ENCODE results near the gene KRTAP3-2. TPM values are rescaled to one million over a fixed set of nuclear protein-coding genes. Genes with fewer than 3 reads are reported as not detected.
"Not testable (repeated sequence)": the region's sequence is repeated elsewhere in the genome, so short reads cannot be mapped to it uniquely, and the experiment has no call there.

KRTAP3-2 gene
- not detected in 3 replicates for total RNA-seq
- long read RNA-seq = 0 reads

GRCh38 chr17:40999563-40999962 lies at the start of gene KRTAP3-2:
TSS of gene KRTAP3-2 (minus strand) at chr17:40999906. CDS start at chr17:40999853, 53 bp downstream.
- H3K36me3 Mint-ChIP-seq (ENCODE audit: low read depth); H3K4me1 Mint-ChIP-seq (ENCODE audit: low read depth); H3K27ac Mint-ChIP-seq (ENCODE audit: unreplicated experiment); H3K27me3 Mint-ChIP-seq (ENCODE audit: low read depth); H3K9me3 Mint-ChIP-seq (ENCODE audit: low read depth); H3K4me3 Mint-ChIP-seq (ENCODE audit: unreplicated experiment); DNase-seq (ENCODE audit: low spot score): not testable (repeated sequence)

- peaks cover 6% of the 10 kb centered on the region for H3K9me3 Mint-ChIP-seq (ENCODE audit: low read depth)
- no peak for TF ChIP-seq CTCF (IDR thresholded peaks at IDR 0.05)
- H3K27me3 Mint-ChIP-seq (ENCODE audit: low read depth) = no peaks in the 10 kb centered on the region
- peaks cover 2% of the 10 kb centered on the region for H3K36me3 Mint-ChIP-seq (ENCODE audit: low read depth)
- H3K27ac Mint-ChIP-seq (ENCODE audit: unreplicated experiment) = peak overlapping the region; percentile 60
- DNase-seq (ENCODE audit: low spot score) = no peak
- H3K4me1 Mint-ChIP-seq (ENCODE audit: low read depth) = peaks cover 23% of the 10 kb centered on the region
- no peak overlapping the region for H3K4me3 Mint-ChIP-seq (ENCODE audit: unreplicated experiment)
These were observed 49.4 kb upstream of the KRTAP3-2 start for GRCh38 chr17:41049110-41049509.

- peaks cover 23% of the 10 kb centered on the region for H3K4me1 Mint-ChIP-seq (ENCODE audit: low read depth)
- no peak for TF ChIP-seq CTCF (IDR thresholded peaks at IDR 0.05)
- H3K27me3 Mint-ChIP-seq (ENCODE audit: low read depth) = no peaks in the 10 kb centered on the region
- no peak for DNase-seq (ENCODE audit: low spot score)
- peak overlapping the region; percentile 9 for H3K4me3 Mint-ChIP-seq (ENCODE audit: unreplicated experiment)
- no peaks in the 10 kb centered on the region for H3K36me3 Mint-ChIP-seq (ENCODE audit: low read depth)
- H3K9me3 Mint-ChIP-seq (ENCODE audit: low read depth) = peaks cover 7% of the 10 kb centered on the region
- peak overlapping the region; percentile 60 for H3K27ac Mint-ChIP-seq (ENCODE audit: unreplicated experiment)
These were observed 48.7 kb upstream of the KRTAP3-2 start for GRCh38 chr17:41048441-41048840.

- H3K4me1 Mint-ChIP-seq (ENCODE audit: low read depth) = peaks cover 23% of the 10 kb centered on the region
- peak within 1 kb of the TSS; percentile 60 for H3K27ac Mint-ChIP-seq (ENCODE audit: unreplicated experiment)
- not testable (repeated sequence) for H3K9me3 Mint-ChIP-seq (ENCODE audit: low read depth); DNase-seq (ENCODE audit: low spot score); H3K27me3 Mint-ChIP-seq (ENCODE audit: low read depth); H3K4me3 Mint-ChIP-seq (ENCODE audit: unreplicated experiment); H3K36me3 Mint-ChIP-seq (ENCODE audit: low read depth)
These were observed 47.2 kb upstream of the KRTAP3-2 start, which contains the start of gene KRTAP2-1 for GRCh38 chr17:41046735-41047465. TSS of gene KRTAP2-1 (minus strand) at chr17:41047316. CDS start at chr17:41047267, 49 bp downstream.

GRCh38 chr17:41042953-41043352 lies 43.2 kb upstream of the KRTAP3-2 start:
- DNase-seq (ENCODE audit: low spot score) = no peak
- Mint-ChIP-seq H3K4me1 (ENCODE audit: low read depth) (peaks cover 7% of the 10 kb centered on the region), H3K9me3 (ENCODE audit: low read depth) (peaks cover 9% of the 10 kb centered on the region), H3K27ac (ENCODE audit: unreplicated experiment) (no peak overlapping the region), H3K4me3 (ENCODE audit: unreplicated experiment) (no peak overlapping the region), H3K27me3 (ENCODE audit: low read depth) (no peaks in the 10 kb centered on the region), H3K36me3 (ENCODE audit: low read depth) (peaks cover 1% of the 10 kb centered on the region)
- no peak for TF ChIP-seq CTCF (IDR thresholded peaks at IDR 0.05)

- H3K9me3 Mint-ChIP-seq (ENCODE audit: low read depth); H3K4me1 Mint-ChIP-seq (ENCODE audit: low read depth); H3K27ac Mint-ChIP-seq (ENCODE audit: unreplicated experiment); H3K4me3 Mint-ChIP-seq (ENCODE audit: unreplicated experiment); DNase-seq (ENCODE audit: low spot score); H3K36me3 Mint-ChIP-seq (ENCODE audit: low read depth); H3K27me3 Mint-ChIP-seq (ENCODE audit: low read depth): not testable (repeated sequence)
- peak; percentile 28 for TF ChIP-seq CTCF (IDR thresholded peaks at IDR 0.05)
These were observed 41.3 kb upstream of the KRTAP3-2 start, which contains the start of gene KRTAP1-1 for GRCh38 chr17:41040783-41041571. TSS of gene KRTAP1-1 (minus strand) at chr17:41041450. CDS start at chr17:41041397, 53 bp downstream.
